ENCODE results near the gene POLR2L. TPM values are rescaled to one million over a fixed set of nuclear protein-coding genes. Genes with fewer than 3 reads are reported as not detected.

POLR2L gene
- total RNA-seq, 2 experiments from 2014 or later: 121 to 134 TPM

DNA sequence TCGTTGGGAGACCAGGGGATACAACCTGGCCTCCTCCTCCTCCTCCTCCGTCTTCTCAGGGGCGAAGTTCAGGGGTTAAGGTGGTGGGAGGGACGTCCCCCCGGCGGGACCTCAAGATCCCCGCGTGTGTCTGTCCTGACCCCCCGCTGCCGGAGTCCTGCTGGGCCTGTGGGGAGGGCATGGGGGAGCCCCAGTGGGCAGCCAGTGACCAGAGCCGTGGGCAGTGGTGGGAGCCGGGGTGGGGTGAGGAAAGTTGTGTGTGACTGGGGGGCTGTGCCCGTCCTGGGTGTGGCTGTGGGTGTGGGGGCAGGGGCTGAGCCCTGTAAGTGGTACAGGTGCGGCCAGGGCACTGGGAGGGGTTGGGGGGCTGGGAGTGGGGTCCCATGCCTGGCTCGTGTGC is 10.4 kb upstream of the POLR2L start:
- no peaks in the 10 kb centered on the region for H3K27me3 Mint-ChIP-seq
- H3K9me3 Mint-ChIP-seq: no peaks in the 10 kb centered on the region
- H3K27ac Mint-ChIP-seq: no peak overlapping the region
- no peak overlapping the region for H3K4me3 Mint-ChIP-seq
- H3K4me1 Mint-ChIP-seq: peaks cover 4% of the 10 kb centered on the region
- no peaks in the 10 kb centered on the region for H3K36me3 Mint-ChIP-seq
- no peak for DNase-seq

DNA sequence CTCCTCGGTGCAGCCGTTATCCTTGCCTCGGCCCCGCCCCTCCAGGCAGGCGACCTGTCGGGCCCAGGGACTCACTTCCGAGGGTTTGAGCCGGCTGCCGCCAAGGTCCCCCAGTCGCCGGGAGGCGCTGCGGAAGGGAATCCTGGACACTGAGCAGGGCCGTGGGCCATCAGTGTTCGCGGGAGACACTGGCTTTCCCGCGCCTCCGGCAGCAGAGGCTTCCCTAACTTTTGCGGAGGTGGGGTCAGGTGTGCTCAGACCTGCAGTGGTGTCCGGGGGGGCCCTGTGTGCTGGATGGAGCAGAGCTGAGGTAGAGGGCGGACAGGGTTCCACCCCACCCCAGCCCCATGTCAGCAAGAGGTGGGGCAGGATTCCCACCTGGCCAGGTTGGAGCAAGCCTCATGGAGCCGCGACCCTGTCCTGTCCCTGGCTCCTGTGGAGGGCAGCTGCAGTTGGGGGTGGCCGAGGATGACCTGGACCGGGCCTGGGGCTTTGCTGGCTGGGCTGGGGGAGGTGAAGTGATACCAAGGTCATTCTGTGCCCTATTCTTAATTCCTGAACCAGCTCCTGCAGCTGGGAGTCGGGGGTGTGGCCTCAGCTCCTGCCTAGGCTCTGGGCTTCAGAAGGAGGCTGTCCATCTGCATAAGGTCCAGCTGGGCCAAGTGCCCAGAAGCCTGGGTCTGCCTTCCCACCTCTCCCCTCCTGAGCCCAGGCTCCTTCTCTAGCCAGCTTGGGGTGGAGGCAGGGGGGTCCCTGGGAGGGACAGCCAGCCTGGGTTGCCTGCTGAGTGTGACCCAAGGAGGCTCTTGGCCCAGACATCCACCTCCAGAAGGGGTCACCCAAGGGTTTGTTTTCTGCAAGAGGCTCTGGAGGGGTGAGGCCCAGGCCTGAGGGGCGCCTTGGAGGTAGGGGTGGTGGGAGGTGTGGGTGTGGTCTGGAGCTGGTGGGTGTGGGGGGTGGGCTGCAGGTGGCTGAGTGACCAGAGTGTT is 8.7 kb upstream of the POLR2L start:
- DNase-seq: no peak
- Mint-ChIP-seq H3K9me3 (no peaks in the 10 kb centered on the region), H3K27ac (no peak overlapping the region), H3K4me3 (no peak overlapping the region), H3K36me3 (no peaks in the 10 kb centered on the region), H3K27me3 (no peaks in the 10 kb centered on the region), H3K4me1 (peaks cover 4% of the 10 kb centered on the region)

DNA sequence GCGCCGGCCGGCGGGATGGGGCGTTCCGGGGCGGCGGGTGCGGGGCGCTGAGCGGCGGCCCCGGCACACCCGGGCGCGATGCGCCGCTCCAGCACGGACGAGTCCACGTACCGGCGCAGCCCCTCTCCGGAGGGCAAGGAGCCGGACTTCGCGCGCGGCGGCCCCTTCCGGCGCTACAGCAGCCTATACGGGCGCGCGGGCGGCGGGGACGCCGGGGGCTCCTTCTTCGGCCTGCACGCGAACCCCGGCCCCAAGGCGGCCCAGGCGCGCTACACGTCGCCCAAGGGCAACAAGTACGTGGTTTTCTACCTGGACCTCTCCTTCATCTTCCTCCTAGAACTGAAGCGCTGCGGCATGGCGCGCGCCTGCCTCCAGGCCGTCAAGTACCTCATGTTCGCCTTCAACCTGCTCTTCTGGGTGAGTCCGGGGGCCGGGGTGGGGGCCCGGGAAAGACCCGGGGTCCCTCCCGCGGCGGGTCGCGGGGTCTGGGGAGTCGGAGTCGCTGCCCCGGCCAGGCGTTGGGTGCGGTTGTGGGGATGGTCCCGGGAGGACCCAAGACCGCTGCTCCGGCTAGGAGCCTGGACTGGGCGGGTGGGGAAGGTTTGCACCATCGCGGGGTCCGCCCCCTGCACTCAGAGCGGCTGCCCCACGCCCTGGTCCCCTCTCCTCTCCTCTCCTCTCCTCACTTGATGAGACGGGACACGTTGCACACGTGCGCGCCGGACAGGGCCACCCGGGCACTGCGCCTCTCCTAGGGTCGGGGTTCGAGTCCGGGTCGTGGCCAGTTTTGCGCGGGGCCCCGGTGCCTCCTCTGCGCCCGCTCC is 7.8 kb upstream of the POLR2L start:
- Mint-ChIP-seq H3K27ac (no peak overlapping the region), H3K36me3 (no peaks in the 10 kb centered on the region), H3K27me3 (no peaks in the 10 kb centered on the region), H3K4me1 (peaks cover 4% of the 10 kb centered on the region), H3K9me3 (no peaks in the 10 kb centered on the region), H3K4me3 (peak overlapping the region; percentile 45)
- no peak for DNase-seq

DNA sequence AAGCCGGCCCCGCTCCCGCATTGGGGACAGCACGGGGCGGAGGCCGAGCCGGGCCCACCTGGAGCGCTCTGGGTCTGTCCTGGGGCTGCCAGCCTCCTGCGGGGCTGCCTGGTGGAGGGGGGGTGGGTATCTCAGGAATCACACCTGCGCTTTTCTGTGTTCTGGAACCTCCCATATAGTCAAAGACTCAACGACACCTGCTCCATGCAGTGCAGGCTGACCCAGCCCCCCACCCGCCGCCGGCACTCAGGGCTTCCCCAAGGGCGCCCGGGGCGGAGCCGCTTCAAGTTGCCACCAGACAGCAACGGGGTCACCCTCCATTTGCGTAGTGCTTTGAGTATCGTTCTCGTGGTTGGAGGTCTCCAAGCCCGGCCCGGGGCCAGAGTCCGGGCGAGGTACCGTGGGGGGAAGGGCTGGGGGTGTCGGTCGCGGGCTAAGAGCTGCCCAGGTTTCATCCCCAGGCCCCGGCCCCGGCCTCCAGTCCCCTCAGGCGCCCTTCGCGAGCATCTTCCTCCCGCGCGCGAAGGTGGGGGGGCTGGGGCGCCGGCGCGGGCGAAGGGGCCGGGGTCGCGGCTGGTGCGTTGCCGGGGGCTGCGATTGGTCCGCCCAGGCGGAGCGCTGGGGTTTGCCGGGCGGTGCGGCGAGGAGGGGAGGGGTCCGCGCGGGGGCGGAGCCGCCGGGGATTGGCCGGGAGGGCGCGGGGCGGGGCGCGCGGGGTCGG is 6.9 kb upstream of the POLR2L start:
- H3K27ac Mint-ChIP-seq: no peak overlapping the region
- H3K4me1 Mint-ChIP-seq: peaks cover 4% of the 10 kb centered on the region
- H3K27me3 Mint-ChIP-seq: no peaks in the 10 kb centered on the region
- no peaks in the 10 kb centered on the region for H3K9me3 Mint-ChIP-seq
- DNase-seq: no peak
- H3K4me3 Mint-ChIP-seq: peak overlapping the region; percentile 73
- H3K36me3 Mint-ChIP-seq: no peaks in the 10 kb centered on the region

DNA sequence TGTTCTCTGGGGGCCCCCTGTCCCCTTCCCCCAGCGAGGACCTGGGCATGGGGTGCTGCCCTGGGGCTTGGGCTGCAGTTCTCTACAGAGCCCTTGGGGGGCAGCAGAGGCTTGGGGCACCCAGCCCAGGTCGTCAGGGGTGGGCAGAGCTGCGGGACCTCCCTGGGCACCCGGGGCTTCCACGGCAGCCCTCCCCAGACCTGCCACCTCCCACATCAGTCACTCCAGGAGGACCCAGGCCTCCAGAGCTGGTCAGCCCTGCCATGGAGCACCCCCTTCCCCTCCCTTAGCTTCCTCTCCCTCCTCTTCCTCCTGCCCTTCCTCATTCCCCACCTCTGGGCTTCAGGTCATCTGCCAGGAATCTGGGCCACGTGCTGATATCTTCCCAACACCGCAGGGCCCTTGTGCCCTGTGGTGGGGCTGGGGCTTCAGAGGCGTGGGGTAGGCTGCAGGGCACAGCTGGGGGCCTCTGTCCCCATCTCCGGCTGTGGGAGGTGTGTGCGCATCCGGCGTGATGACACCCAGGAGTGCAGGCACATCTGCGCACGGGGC is 6.1 kb upstream of the POLR2L start:
- H3K4me3 Mint-ChIP-seq: peak overlapping the region; percentile 42

DNA sequence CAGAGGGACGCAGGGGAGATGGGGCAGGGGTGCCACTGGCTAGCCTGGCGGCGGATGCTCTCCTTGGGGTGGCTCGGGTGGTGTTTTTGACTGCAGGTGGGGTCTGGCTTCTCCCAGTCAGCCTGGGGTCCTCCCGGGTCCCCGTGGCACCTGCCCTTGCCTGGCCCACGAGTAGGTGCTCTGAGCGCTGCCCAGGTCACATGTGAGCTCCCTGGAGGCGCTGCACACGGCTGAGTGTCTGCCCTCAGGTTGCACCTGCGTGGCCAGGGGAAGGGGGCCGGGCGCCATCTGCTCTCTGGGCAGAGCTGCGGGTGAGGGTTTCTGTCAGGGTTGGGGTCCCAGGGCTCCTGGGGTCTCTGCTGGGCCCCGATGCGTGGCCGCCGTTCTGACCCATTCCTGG is 5.5 kb upstream of the POLR2L start:
- H3K4me1 Mint-ChIP-seq: peaks cover 12% of the 10 kb centered on the region
- no peak overlapping the region for H3K27ac Mint-ChIP-seq
- no peaks in the 10 kb centered on the region for H3K36me3 Mint-ChIP-seq
- no peaks in the 10 kb centered on the region for H3K27me3 Mint-ChIP-seq
- no peaks in the 10 kb centered on the region for H3K9me3 Mint-ChIP-seq
- DNase-seq: no peak
- no peak overlapping the region for H3K4me3 Mint-ChIP-seq

More for the DNA sequence above, 6.1 kb upstream of the POLR2L start:
- Mint-ChIP-seq H3K9me3 (no peaks in the 10 kb centered on the region), H3K27me3 (no peaks in the 10 kb centered on the region), H3K36me3 (no peaks in the 10 kb centered on the region), H3K27ac (no peak overlapping the region), H3K4me1 (peaks cover 10% of the 10 kb centered on the region)
- peak; percentile 72 for DNase-seq

DNA sequence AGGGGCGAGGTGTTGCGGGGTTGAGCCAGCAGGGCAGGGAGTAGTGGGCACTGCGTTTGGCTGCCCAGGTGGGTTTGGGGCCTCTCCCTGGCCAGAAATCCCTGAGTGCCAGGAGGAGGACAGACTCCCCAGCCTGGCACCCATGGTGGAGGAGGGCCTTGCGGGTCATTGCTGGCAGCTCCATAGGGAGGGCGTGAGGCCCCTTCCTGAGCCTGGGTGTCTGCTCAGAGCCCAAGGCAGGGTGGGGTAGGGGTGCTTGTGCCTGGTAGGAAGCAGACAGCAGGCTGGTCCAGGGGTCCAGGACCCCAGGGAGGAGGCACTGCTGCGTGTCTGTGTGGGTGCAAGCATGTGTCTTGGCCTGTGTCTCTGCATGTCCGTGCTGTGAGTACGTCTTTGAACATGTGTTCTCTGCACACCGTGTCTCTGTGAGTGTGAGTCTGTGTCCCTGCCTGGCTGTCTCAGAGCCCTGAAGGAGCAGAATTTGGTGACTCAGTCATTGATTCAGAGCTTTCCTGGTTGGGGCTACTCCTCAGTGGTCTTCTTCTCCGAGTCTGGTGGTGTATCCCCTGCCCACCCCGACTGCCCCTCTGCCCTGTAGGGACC is 4.3 kb upstream of the POLR2L start:
- Mint-ChIP-seq H3K27ac (no peak overlapping the region), H3K9me3 (no peaks in the 10 kb centered on the region), H3K36me3 (no peaks in the 10 kb centered on the region), H3K4me1 (peaks cover 12% of the 10 kb centered on the region), H3K27me3 (no peaks in the 10 kb centered on the region), H3K4me3 (no peak overlapping the region)
- no peak for DNase-seq

DNA sequence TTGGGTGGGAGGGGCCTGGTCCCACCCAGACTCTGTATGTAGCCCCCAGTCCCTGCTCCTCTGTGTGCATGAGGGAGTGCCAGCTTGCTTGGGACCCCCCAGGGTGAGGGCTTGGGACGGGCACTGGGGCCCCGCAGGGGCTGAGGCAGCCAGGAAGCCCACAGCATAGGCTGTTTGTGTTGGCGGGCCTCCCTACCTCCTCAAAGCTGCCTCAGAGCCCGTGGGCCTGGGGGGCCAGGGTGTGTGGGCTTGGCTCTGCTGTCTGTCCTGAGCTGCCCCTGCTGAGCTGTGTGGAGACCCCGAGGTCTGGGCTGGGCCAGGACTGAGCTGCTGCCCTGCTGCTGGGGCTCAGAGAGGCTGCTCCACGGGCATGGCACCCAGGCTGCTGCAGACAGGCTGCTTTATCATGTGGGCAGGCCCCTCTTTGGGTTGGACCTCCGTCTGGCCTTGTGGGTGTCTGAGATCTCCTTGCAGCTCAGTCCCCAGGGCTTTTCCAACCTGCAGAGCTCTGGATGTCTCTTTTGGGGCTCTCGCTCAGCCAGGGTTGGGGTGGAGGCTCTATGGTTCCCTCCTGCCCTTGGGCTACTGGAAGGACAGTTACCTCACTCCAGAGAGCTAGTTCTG is 3.7 kb upstream of the POLR2L start:
- Mint-ChIP-seq H3K9me3 (no peaks in the 10 kb centered on the region), H3K4me1 (peaks cover 15% of the 10 kb centered on the region), H3K27me3 (no peaks in the 10 kb centered on the region), H3K4me3 (no peak overlapping the region), H3K36me3 (no peaks in the 10 kb centered on the region), H3K27ac (no peak overlapping the region)
- DNase-seq: no peak

DNA sequence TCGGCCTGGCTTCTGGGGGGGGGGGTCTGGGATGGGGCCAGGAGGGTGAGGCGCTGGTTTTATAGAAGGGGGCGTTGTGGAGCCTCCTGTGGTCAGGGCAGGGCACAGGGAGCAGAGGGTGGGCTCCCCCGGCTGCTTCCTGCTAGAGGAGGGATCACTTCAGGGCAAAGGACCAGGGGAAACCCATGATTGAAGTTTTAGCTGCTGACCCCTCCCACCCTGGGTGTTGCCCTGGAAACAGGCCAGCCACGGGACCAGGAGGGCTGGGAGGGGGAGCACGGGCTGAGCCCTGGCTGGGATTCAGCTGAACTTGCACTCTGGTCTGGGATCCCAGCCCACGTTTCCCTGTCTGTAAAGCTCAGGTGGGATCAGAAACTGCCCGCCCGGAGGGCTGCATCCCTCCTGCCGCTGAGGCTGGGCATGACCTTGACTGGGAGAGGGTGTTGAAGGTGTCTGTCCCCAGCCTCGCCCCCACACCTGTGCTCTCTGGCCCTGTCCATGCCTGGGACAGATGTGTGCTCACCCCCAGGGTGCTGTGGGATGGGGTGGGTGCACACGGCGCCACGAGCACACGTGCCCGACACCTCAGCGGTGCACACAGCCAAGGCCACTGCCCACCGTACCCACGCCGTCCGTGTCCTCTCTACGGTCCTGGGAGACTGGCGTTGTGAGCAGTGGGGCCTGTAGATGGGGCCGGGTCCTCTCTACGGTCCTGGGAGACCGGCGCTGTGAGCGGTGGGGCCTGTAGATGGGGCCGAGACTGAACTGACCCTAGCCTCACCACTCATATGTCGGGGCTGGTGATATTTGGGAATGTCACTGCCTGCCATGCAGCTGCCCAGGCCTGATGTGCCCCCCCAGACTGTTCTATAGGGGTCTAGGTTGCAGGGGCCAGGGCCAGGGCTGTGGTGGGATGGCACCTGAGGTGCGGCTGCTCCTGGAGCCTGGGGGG is 2.6 kb upstream of the POLR2L start:
- Mint-ChIP-seq H3K9me3 (no peaks in the 10 kb centered on the region), H3K4me3 (peak overlapping the region; percentile 37), H3K36me3 (peaks cover 6% of the 10 kb centered on the region), H3K27ac (no peak overlapping the region), H3K27me3 (no peaks in the 10 kb centered on the region), H3K4me1 (peaks cover 23% of the 10 kb centered on the region)
- DNase-seq: peak; percentile 56

DNA sequence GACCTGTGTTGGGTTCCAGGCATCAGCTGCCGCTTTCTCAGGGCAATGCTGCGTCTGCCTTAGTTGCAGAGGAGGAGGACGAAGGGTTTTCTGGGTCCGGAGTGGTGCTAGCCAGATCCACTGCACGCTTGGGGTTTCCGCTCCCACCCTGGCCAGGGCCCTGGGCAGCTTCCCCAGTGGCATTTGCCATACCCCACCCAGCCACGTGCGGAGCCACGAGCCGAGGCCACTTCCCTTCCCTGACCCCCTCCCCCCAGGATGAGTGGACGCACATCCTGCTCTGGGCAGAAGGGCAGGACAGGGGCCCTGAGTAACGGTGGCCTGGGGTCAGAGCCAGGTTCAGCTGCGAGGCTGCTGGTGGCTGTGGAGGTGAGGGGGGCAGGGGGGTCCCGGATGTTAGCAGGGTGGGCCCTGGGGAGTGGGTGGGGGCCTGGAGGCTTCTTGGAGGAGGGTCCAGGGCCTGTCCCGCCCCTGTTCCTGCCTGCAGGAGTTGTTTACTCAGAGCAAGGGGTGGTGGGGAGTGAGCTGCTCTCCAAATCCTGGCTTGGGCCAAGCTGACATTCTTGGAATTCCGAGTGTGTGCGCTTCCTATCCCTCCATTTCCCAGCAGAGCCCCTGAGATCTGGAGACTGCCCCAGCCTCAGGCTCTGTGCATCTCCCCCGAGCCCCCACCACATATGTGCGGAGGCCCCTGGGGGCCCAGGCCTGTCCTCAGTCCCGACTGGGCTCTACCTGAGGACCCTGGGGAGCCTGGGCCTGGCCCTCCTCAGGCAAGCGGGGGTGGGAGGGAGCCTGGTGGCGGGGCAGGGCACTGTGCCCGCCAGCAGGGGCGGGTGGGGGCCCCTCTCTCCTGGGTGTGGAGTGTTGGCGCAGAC is 1.7 kb upstream of the POLR2L start:
- peak overlapping the region; percentile 16 for H3K27ac Mint-ChIP-seq
- H3K4me1 Mint-ChIP-seq: peaks cover 25% of the 10 kb centered on the region
- no peaks in the 10 kb centered on the region for H3K27me3 Mint-ChIP-seq
- no peak for DNase-seq
- peak overlapping the region; percentile 84 for H3K4me3 Mint-ChIP-seq
- no peaks in the 10 kb centered on the region for H3K9me3 Mint-ChIP-seq
- H3K36me3 Mint-ChIP-seq: peaks cover 9% of the 10 kb centered on the region

DNA sequence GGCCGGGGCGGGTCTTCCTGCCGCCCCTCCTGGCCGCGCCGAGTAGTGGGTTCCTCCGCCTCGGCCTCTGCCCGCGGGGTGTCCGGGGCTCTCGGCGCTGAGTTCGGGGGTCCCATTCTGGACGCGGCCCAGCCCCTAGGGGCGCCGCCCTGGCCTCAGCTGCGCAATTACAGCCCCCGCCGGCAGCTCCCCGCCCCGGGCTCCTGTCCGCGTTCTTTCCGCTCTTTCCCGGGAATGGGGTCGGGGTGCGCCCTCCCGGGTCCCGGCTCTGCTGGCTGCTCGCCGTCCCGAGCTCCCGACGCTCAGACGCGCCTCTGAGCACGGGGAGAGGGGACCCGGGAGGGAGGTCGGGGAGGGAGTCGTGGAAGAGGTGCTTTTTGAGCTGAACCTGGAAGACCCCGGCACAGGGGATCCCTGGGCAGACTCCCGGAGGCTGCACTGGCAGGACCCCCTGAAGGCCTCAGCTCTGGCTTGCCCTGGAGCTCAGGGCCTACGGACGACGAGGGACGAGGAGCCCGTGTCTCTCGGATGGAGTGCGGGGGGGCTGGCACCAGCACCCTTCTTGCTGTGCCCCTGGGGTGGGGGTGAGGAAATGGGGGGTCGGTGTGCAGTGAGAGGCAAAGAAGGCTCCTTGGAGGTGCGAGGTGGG is 881 bp upstream of the POLR2L start:
- H3K27me3 Mint-ChIP-seq: no peaks in the 10 kb centered on the region
- no peaks in the 10 kb centered on the region for H3K9me3 Mint-ChIP-seq
- H3K4me1 Mint-ChIP-seq: peaks cover 21% of the 10 kb centered on the region
- peaks cover 11% of the 10 kb centered on the region for H3K36me3 Mint-ChIP-seq
- H3K4me3 Mint-ChIP-seq: peak overlapping the region; percentile 84
- DNase-seq: no peak
- H3K27ac Mint-ChIP-seq: peak overlapping the region; percentile 16

DNA sequence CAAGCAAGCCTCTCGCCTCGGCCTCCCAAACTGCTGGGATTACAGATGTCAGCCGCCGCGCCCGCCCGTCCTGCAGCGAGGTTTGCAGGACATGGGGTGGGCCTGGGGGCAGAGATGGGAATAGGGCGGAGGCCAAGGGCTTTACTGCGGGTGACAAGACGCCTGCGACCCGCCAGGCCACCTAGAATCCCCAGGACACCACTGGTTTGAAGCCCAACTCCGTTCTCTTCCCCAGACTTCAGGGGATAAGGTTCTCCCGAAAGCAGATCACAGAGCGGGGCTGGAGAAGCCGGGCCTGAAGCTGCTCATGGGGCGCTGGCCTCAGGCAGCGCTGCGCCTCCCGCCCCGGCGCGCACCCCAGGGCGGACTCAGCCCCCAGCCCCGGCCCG is 354 bp downstream of the POLR2L start:
- H3K36me3 Mint-ChIP-seq: peaks cover 11% of the 10 kb centered on the region
- H3K4me3 Mint-ChIP-seq: peak overlapping the region; percentile 86
- H3K4me1 Mint-ChIP-seq: peaks cover 21% of the 10 kb centered on the region
- H3K27ac Mint-ChIP-seq: peak overlapping the region; percentile 85
- H3K27me3 Mint-ChIP-seq: no peaks in the 10 kb centered on the region
- DNase-seq: no peak
- no peaks in the 10 kb centered on the region for H3K9me3 Mint-ChIP-seq

Data from activated naive CD8-positive, alpha-beta T cell treated with anti-CD3 and anti-CD28 coated beads for 36 hours (primary cell).